ENCODE results near the gene PUDP. TPM values are rescaled to one million over a fixed set of nuclear protein-coding genes. Genes with fewer than 3 reads are reported as not detected.

The PUDP gene
- total and polyA plus RNA-seq, 2 experiments from 2014 or later = 4.0 to 11.6 TPM

- in situ Hi-C loops (cut with MboI) = no loop called here
- no peak for DNase-seq
- H3F3A ChIP-seq (ENCODE audit: insufficient read depth) = no peaks in the 10 kb centered on the region
These were observed 35.9 kb downstream of the PUDP start for GRCh38 chrX:7112071-7112470.

GRCh38 chrX:7111518-7111917 is 36.4 kb downstream of the PUDP start:
- Histone ChIP-seq H4K20me1 (ENCODE audit: insufficient read depth) (no peaks in the 10 kb centered on the region), H3K4me3 (no peak overlapping the region), H3K36me3 (ENCODE audit: low read depth) (no peaks in the 10 kb centered on the region), H3F3A (ENCODE audit: insufficient read depth) (no peaks in the 10 kb centered on the region), H3K4me2 (ENCODE audit: unreplicated experiment) (no peak overlapping the region), H3K9ac (no peak overlapping the region), H3K4me1 (ENCODE audit: insufficient read depth) (no peaks in the 10 kb centered on the region), H2AFZ (no peak overlapping the region), H3K27ac (no peak overlapping the region), H3K79me2 (ENCODE audit: insufficient read depth) (no peaks in the 10 kb centered on the region), H3K9me2 (ENCODE audit: insufficient read depth) (no peaks in the 10 kb centered on the region), H3K27me3 (replicated peaks; ENCODE audit: insufficient read depth) (no peaks in the 10 kb centered on the region), H3K9me3 (ENCODE audit: low read depth) (no peaks in the 10 kb centered on the region)
- WGBS, 2 experiments (ENCODE audit: low coverage in 1 of 2, low lambda C conversion rate in 2 of 2, missing lambda C conversion rate in 2 of 2) = 98 to 100% methylated on average over 5 to 6 of the region's 6 CpGs
- in situ Hi-C loops (cut with MboI) = no loop called here
- TF ChIP-seq EZH2 (IDR thresholded peaks at IDR 0.05; ENCODE audit: insufficient read depth, poor library complexity, severe bottlenecking) (no peak), EZH2phosphoT487 (IDR thresholded peaks at IDR 0.05; ENCODE audit: insufficient read depth, low read depth) (no peak)
- DNase-seq = no peak

More at GRCh38 chrX:7112071-7112470, 35.9 kb downstream of the PUDP start:
- no peak for TF ChIP-seq EZH2 (IDR thresholded peaks at IDR 0.05; ENCODE audit: insufficient read depth, poor library complexity, severe bottlenecking)
- TF ChIP-seq EZH2phosphoT487 (IDR thresholded peaks at IDR 0.05; ENCODE audit: insufficient read depth, low read depth) = no peak
- no peak overlapping the region for H3K4me2 ChIP-seq (ENCODE audit: unreplicated experiment)
- no peaks in the 10 kb centered on the region for H3K9me2 ChIP-seq (ENCODE audit: insufficient read depth)
- H2AFZ ChIP-seq = no peak overlapping the region
- no peaks in the 10 kb centered on the region for H3K9me3 ChIP-seq (ENCODE audit: low read depth)
- H3K4me3 ChIP-seq = no peak overlapping the region
- H3K4me1 ChIP-seq (ENCODE audit: insufficient read depth) = no peaks in the 10 kb centered on the region
- no peak overlapping the region for H3K9ac ChIP-seq
- 85 to 88% methylated on average over 7 of the region's 7 CpGs for WGBS, 2 experiments (ENCODE audit: low coverage in 1 of 2, low lambda C conversion rate in 2 of 2, missing lambda C conversion rate in 2 of 2)
- H3K27me3 ChIP-seq (replicated peaks; ENCODE audit: insufficient read depth) = no peaks in the 10 kb centered on the region
- H4K20me1 ChIP-seq (ENCODE audit: insufficient read depth) = no peaks in the 10 kb centered on the region
- H3K36me3 ChIP-seq (ENCODE audit: low read depth) = no peaks in the 10 kb centered on the region
- no peaks in the 10 kb centered on the region for H3K79me2 ChIP-seq (ENCODE audit: insufficient read depth)
- no peak overlapping the region for H3K27ac ChIP-seq

- no peak overlapping the region for H3K4me3 ChIP-seq
- no peaks in the 10 kb centered on the region for H3F3A ChIP-seq (ENCODE audit: insufficient read depth)
- no peak overlapping the region for H2AFZ ChIP-seq
- no peaks in the 10 kb centered on the region for H3K4me1 ChIP-seq (ENCODE audit: insufficient read depth)
- H3K79me2 ChIP-seq (ENCODE audit: insufficient read depth) = no peaks in the 10 kb centered on the region
- no peak overlapping the region for H3K27ac ChIP-seq
- in situ Hi-C loops (cut with MboI) = no loop called here
- no peak overlapping the region for H3K4me2 ChIP-seq (ENCODE audit: unreplicated experiment)
- no peaks in the 10 kb centered on the region for H3K9me2 ChIP-seq (ENCODE audit: insufficient read depth)
- 71 to 83% methylated on average over 1 to 5 of the region's 5 CpGs for WGBS, 2 experiments (ENCODE audit: low coverage in 1 of 2, low lambda C conversion rate in 2 of 2, missing lambda C conversion rate in 2 of 2)
- H3K36me3 ChIP-seq (ENCODE audit: low read depth) = no peaks in the 10 kb centered on the region
- H3K27me3 ChIP-seq (replicated peaks; ENCODE audit: insufficient read depth) = no peaks in the 10 kb centered on the region
- no peaks in the 10 kb centered on the region for H3K9me3 ChIP-seq (ENCODE audit: low read depth)
- no peaks in the 10 kb centered on the region for H4K20me1 ChIP-seq (ENCODE audit: insufficient read depth)
- H3K9ac ChIP-seq = no peak overlapping the region
- no peak for DNase-seq
- TF ChIP-seq EZH2 (IDR thresholded peaks at IDR 0.05; ENCODE audit: insufficient read depth, poor library complexity, severe bottlenecking) (no peak), EZH2phosphoT487 (IDR thresholded peaks at IDR 0.05; ENCODE audit: insufficient read depth, low read depth) (no peak)
These were observed 37.1 kb downstream of the PUDP start for GRCh38 chrX:7110821-7111276.

- Histone ChIP-seq H3K4me1 (ENCODE audit: insufficient read depth) (no peaks in the 10 kb centered on the region), H3F3A (ENCODE audit: insufficient read depth) (no peaks in the 10 kb centered on the region), H3K4me2 (ENCODE audit: unreplicated experiment) (no peak overlapping the region), H3K36me3 (ENCODE audit: low read depth) (no peaks in the 10 kb centered on the region), H3K79me2 (ENCODE audit: insufficient read depth) (no peaks in the 10 kb centered on the region), H2AFZ (no peak overlapping the region), H3K27me3 (replicated peaks; ENCODE audit: insufficient read depth) (no peaks in the 10 kb centered on the region), H4K20me1 (ENCODE audit: insufficient read depth) (no peaks in the 10 kb centered on the region), H3K9me3 (ENCODE audit: low read depth) (no peaks in the 10 kb centered on the region), H3K9me2 (ENCODE audit: insufficient read depth) (no peaks in the 10 kb centered on the region), H3K27ac (no peak overlapping the region), H3K4me3 (no peak overlapping the region), H3K9ac (no peak overlapping the region)
- TF ChIP-seq EZH2phosphoT487 (IDR thresholded peaks at IDR 0.05; ENCODE audit: insufficient read depth, low read depth) (no peak), EZH2 (IDR thresholded peaks at IDR 0.05; ENCODE audit: insufficient read depth, poor library complexity, severe bottlenecking) (no peak)
- in situ Hi-C loops (cut with MboI) = no loop called here
- no peak for DNase-seq
- 80 to 83% methylated on average over 11 to 12 of the region's 12 CpGs for WGBS, 2 experiments (ENCODE audit: low coverage in 1 of 2, low lambda C conversion rate in 2 of 2, missing lambda C conversion rate in 2 of 2)
These were observed 37.8 kb downstream of the PUDP start for GRCh38 chrX:7109838-7110793.
